Neural cell (in vitro differentiated cells): Measurements from ENCODE around the gene CFAP43.
A peak's percentile ranks its signal among the peaks of the same experiment; 100 is the strongest.

Experiments used
- CTCF ChIP-seq: fragments of 450-650 bp; IDR thresholded peaks from 2 replicates; pipeline ENCODE4 v1.5.1; 2014; ENCODE audit warnings: antibody characterized with exemption, mild to moderate bottlenecking, moderate library complexity; ENCODE audit not compliant: poor library complexity, severe bottlenecking
- EP300 ChIP-seq: fragments of 450-650 bp; conservative IDR thresholded peaks from 2 replicates; pipeline ENCODE4 v1.6.1; 2014; ENCODE audit warnings: antibody characterized with exemption, mild to moderate bottlenecking, moderate library complexity; ENCODE audit not compliant: poor library complexity, severe bottlenecking
- EZH2 ChIP-seq: fragments of 200-600, 300-800 bp; shearing (Covaris generic), sonication (generic); IDR thresholded peaks from 2 replicates; pipeline ENCODE4 v1.6.1; 2014; ENCODE audit warnings: antibody characterized with exemption, low read length, borderline replicate concordance, mild to moderate bottlenecking; ENCODE audit not compliant: insufficient read depth, poor library complexity, severe bottlenecking
- POLR2AphosphoS5 ChIP-seq: IDR thresholded peaks from 2 replicates; pipeline ENCODE4 v1.6.1; 2012
- RAD21 ChIP-seq: fragments of 450-650 bp; conservative IDR thresholded peaks from 2 replicates; pipeline ENCODE4 v1.6.1; 2014; ENCODE audit warnings: antibody characterized with exemption, mild to moderate bottlenecking, moderate library complexity
- REST ChIP-seq: IDR thresholded peaks from 2 replicates; pipeline ENCODE4 v1.6.1; 2012; ENCODE audit warnings: borderline replicate concordance
- SMC3 ChIP-seq: fragments of 450-650 bp; conservative IDR thresholded peaks from 2 replicates; pipeline ENCODE4 v1.6.1; 2014; ENCODE audit warnings: antibody characterized with exemption, mild to moderate bottlenecking, moderate library complexity; ENCODE audit not compliant: poor library complexity
- TAF1 ChIP-seq: IDR thresholded peaks from 2 replicates; pipeline ENCODE4 v1.6.1; 2012; ENCODE audit warnings: low read depth

GRCh38 chr10:104281694-104282093 is 49.5 kb upstream of the CFAP43 start:
- TF ChIP-seq CTCF (no peak), SMC3 (no peak), EP300 (no peak), EZH2 (no peak), REST (no peak), POLR2AphosphoS5 (peak; percentile 46), TAF1 (no peak), RAD21 (no peak)
